Measurements from ENCODE around the gene CEBPZOS.
"Not testable (repeated sequence)": the region's sequence is repeated elsewhere in the genome, so short reads cannot be mapped to it uniquely, and the experiment has no call there.

Gene CEBPZOS

GRCh38 chr2:37190290-37190689, 6.0 kb upstream of the CEBPZOS start:
- no peak for DNase-seq (ENCODE audit: low read depth in 1 of 2, low spot score in 1 of 2)

- no peak for DNase-seq (ENCODE audit: low read depth in 1 of 2, low spot score in 1 of 2)
These were observed 5.0 kb upstream of the CEBPZOS start for GRCh38 chr2:37191253-37191652.

- no peak for DNase-seq (ENCODE audit: low read depth in 1 of 2, low spot score in 1 of 2)
These were observed 4.5 kb upstream of the CEBPZOS start for GRCh38 chr2:37191747-37192146.

- no peak for DNase-seq (ENCODE audit: low read depth in 1 of 2, low spot score in 1 of 2)
These were observed 3.7 kb upstream of the CEBPZOS start for GRCh38 chr2:37192551-37192950.

- DNase-seq (ENCODE audit: low read depth in 1 of 2, low spot score in 1 of 2), result not testable (repeated sequence)
These were observed 405 bp upstream of the CEBPZOS start for GRCh38 chr2:37195862-37196319.

GRCh38 chr2:37198681-37199065, 2.4 kb downstream of the CEBPZOS start:
- DNase-seq (ENCODE audit: low read depth in 1 of 2, low spot score in 1 of 2), result no peak

- DNase-seq (ENCODE audit: low read depth in 1 of 2, low spot score in 1 of 2), result no peak
These were observed 4.9 kb downstream of the CEBPZOS start for GRCh38 chr2:37201208-37201607.

GRCh38 chr2:37201766-37202165, 5.5 kb downstream of the CEBPZOS start:
- no peak for DNase-seq (ENCODE audit: low read depth in 1 of 2, low spot score in 1 of 2)

GRCh38 chr2:37203708-37204107, 7.4 kb downstream of the CEBPZOS start:
- no peak for DNase-seq (ENCODE audit: low read depth in 1 of 2, low spot score in 1 of 2)

- not testable (repeated sequence) for DNase-seq (ENCODE audit: low read depth in 1 of 2, low spot score in 1 of 2)
These were observed 8.9 kb downstream of the CEBPZOS start for GRCh38 chr2:37205071-37205661.

GRCh38 chr2:37205689-37206341, 9.5 kb downstream of the CEBPZOS start:
- DNase-seq (ENCODE audit: low read depth in 1 of 2, low spot score in 1 of 2), result no peak

GRCh38 chr2:37206760-37207159, 10.5 kb downstream of the CEBPZOS start:
- not testable (repeated sequence) for DNase-seq (ENCODE audit: low read depth in 1 of 2, low spot score in 1 of 2)

GRCh38 chr2:37211212-37211611, 14.9 kb downstream of the CEBPZOS start:
- DNase-seq (ENCODE audit: low read depth in 1 of 2, low spot score in 1 of 2), result no peak

- no peak for DNase-seq (ENCODE audit: low read depth in 1 of 2, low spot score in 1 of 2)
These were observed 15.6 kb downstream of the CEBPZOS start for GRCh38 chr2:37211939-37212338.

- DNase-seq (ENCODE audit: low read depth in 1 of 2, low spot score in 1 of 2), result no peak
These were observed 19.0 kb downstream of the CEBPZOS start for GRCh38 chr2:37215250-37215649.

- no peak for DNase-seq (ENCODE audit: low read depth in 1 of 2, low spot score in 1 of 2)
These were observed 22.8 kb downstream of the CEBPZOS start for GRCh38 chr2:37219046-37219445.

- DNase-seq (ENCODE audit: low read depth in 1 of 2, low spot score in 1 of 2), result no peak
These were observed 26.8 kb downstream of the CEBPZOS start for GRCh38 chr2:37223131-37223530.

- no peak for DNase-seq (ENCODE audit: low read depth in 1 of 2, low spot score in 1 of 2)
These were observed 27.8 kb downstream of the CEBPZOS start for GRCh38 chr2:37224063-37224462.

GRCh38 chr2:37225129-37225528, 28.8 kb downstream of the CEBPZOS start:
- DNase-seq (ENCODE audit: low read depth in 1 of 2, low spot score in 1 of 2), result not testable (repeated sequence)

- DNase-seq (ENCODE audit: low read depth in 1 of 2, low spot score in 1 of 2), result no peak
These were observed 30.6 kb downstream of the CEBPZOS start for GRCh38 chr2:37226863-37227262.

GRCh38 chr2:37228788-37229187, 32.5 kb downstream of the CEBPZOS start:
- no peak for DNase-seq (ENCODE audit: low read depth in 1 of 2, low spot score in 1 of 2)

- no peak for DNase-seq (ENCODE audit: low read depth in 1 of 2, low spot score in 1 of 2)
These were observed 34.3 kb downstream of the CEBPZOS start for GRCh38 chr2:37230581-37230980.

Measured in activated CD4-positive, alpha-beta T cell treated with anti-CD3 and anti-CD28 coated beads, Interleukin-2, amount 50 U/mL, for 24 hours (primary cell).